Measurements from ENCODE around the gene MRPL28.

GRCh38 chr16:364595-365491 is 5.5 kb downstream of the MRPL28 start:
- TF ChIP-seq, protein P1, sequence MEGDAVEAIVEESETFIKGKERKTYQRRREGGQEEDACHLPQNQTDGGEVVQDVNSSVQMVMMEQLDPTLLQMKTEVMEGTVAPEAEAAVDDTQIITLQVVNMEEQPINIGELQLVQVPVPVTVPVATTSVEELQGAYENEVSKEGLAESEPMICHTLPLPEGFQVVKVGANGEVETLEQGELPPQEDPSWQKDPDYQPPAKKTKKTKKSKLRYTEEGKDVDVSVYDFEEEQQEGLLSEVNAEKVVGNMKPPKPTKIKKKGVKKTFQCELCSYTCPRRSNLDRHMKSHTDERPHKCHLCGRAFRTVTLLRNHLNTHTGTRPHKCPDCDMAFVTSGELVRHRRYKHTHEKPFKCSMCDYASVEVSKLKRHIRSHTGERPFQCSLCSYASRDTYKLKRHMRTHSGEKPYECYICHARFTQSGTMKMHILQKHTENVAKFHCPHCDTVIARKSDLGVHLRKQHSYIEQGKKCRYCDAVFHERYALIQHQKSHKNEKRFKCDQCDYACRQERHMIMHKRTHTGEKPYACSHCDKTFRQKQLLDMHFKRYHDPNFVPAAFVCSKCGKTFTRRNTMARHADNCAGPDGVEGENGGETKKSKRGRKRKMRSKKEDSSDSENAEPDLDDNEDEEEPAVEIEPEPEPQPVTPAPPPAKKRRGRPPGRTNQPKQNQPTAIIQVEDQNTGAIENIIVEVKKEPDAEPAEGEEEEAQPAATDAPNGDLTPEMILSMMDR (IDR thresholded peaks at IDR 0.05; ENCODE audit: low read depth, low read length, missing input control): no peak
- TF ChIP-seq HNF4A (conservative IDR thresholded peaks at IDR 0.05): no peak
- no peak for TF ChIP-seq YY1 (IDR thresholded peaks at IDR 0.05)
- TF ChIP-seq JUND (IDR thresholded peaks at IDR 0.05): no peak

All from liver (tissue), 3 donors.